C4-2B (cell line): ENCODE measurements around the gene ZHX3.

Experiments
- H3K27ac ChIP-seq: fragments of 450-650 bp; 2 replicates; pipeline ENCODE4 v1.5.1; 2017
- ZFX ChIP-seq: fragments of 450-650 bp; IDR thresholded peaks from 2 replicates; pipeline ENCODE4 v1.6.1; 2017
- TF ChIP-seq, protein P1 (sequence below): fragments of 450-650 bp; conservative IDR thresholded peaks from 2 replicates; pipeline ENCODE4 v1.5.1; 2017; ENCODE audit warnings: mild to moderate bottlenecking

The ZHX3 gene

DNA sequence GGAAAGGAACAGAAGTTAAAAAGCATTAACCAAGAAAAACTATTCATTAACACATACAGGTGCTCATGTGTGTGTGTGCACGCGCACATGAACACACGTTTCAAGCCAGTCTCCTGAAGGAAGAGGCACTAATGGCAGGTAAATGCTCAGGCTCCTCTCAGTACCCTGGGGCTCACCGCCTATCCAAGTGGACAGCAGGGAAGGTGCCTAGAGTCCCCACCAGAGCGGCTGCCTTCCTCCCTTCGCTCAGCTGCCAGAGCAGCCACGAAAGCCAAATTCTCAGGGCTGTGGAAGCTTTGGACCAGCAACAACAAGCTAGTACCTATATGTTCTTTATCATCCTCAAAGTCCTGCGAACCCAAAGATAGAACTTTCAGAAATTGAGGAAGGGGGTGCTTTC lies 137.6 kb downstream of the ZHX3 start:
- no peak for TF ChIP-seq ZFX
- TF ChIP-seq, protein P1, sequence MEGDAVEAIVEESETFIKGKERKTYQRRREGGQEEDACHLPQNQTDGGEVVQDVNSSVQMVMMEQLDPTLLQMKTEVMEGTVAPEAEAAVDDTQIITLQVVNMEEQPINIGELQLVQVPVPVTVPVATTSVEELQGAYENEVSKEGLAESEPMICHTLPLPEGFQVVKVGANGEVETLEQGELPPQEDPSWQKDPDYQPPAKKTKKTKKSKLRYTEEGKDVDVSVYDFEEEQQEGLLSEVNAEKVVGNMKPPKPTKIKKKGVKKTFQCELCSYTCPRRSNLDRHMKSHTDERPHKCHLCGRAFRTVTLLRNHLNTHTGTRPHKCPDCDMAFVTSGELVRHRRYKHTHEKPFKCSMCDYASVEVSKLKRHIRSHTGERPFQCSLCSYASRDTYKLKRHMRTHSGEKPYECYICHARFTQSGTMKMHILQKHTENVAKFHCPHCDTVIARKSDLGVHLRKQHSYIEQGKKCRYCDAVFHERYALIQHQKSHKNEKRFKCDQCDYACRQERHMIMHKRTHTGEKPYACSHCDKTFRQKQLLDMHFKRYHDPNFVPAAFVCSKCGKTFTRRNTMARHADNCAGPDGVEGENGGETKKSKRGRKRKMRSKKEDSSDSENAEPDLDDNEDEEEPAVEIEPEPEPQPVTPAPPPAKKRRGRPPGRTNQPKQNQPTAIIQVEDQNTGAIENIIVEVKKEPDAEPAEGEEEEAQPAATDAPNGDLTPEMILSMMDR, result no peak
- no peak overlapping the region for H3K27ac ChIP-seq

- H3K27ac ChIP-seq, result no peak overlapping the region
- TF ChIP-seq ZFX, result no peak
- TF ChIP-seq, protein P1, result no peak
These were observed 138.6 kb downstream of the ZHX3 start for GRCh38 chr20:41178904-41179432.

DNA sequence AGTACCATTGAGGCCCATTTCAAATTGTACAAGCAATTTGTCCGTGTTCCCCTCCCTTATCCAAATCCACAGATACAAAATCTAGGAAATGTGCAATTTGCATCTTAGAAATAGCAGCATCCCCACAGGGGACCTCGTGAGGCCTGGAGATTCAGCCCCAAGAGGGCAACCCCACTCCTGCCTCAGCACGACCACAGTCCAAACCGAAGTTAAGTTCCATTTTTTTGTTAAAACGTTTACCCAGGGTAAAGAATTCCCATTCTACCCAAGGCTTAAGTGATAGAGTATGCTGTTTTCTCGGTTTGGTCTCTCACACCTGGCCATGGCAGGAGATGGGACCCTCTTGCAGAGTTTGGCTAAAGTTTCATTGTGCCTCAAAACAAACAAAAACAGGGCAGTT lies 139.0 kb downstream of the ZHX3 start:
- TF ChIP-seq, protein P1, result no peak
- no peak for TF ChIP-seq ZFX
- no peak overlapping the region for H3K27ac ChIP-seq

GRCh38 chr20:41177636-41178035 lies 139.9 kb downstream of the ZHX3 start:
- TF ChIP-seq, protein P1, result no peak
- no peak overlapping the region for H3K27ac ChIP-seq

DNA sequence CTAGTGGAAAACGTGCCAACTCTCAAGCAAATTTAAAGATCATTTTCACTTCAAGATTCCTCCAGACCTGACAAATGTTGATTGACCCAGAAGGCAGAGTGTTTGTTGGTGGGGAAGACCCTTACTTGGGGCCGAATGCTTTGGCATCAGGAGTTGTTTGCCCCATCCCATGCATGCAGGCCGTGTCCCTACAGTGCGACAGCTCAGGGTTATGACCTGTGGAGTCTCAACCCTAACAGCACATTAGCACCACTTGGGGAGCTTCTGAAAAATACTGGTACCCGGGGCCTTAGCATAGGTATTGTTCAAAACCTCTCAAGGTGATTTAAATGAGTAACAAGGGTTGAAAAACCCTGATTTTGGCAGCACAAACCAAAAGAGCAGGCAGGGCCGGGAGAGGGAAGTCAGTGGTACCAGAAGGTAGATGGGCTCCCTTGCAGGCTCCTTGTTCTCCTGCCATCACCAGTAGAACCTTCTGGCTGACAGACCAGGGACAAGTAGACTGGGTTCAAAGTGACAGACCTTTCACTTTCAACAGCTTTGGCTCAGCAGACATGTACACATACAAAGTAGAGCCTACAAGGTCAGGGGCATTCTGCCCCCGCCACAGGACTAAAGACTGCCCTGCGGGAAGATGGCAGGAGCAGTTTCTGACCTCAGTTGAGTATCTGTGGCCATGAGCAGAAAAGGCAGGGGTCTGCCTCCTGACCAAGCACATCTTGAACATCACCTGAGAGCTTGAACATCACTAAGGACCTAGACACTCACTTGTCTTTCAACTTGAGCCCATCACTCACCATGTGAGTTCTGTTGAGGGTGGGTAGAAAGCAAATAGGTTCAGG lies 140.6 kb downstream of the ZHX3 start:
- no peak for TF ChIP-seq ZFX
- TF ChIP-seq, protein P1, result no peak
- no peak overlapping the region for H3K27ac ChIP-seq

- no peak overlapping the region for H3K27ac ChIP-seq
- TF ChIP-seq, protein P1, result no peak
- no peak for TF ChIP-seq ZFX
These were observed 141.7 kb downstream of the ZHX3 start for GRCh38 chr20:41175727-41176330.

DNA sequence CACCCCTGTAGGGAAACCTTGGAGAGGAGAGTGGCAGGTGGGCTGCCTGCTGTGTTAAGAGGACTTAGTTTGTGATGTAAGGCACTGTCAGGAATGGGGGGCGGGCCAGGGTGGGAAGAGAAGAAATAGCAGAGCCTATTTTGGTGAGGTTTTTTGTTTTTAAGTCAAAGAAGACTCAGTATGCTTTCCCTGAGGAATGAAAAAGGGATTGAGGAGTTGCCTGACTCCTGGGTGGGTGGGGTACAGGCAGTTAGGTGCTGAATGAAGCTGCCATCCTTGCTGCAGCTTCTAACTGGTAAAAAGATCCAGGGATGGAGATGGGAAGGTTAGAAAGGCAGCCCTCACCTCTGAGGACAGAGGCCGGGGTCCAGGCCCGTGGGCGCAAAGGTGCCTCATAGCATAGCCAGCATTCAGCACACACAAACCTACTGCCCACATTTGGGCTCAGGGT lies 142.3 kb downstream of the ZHX3 start:
- TF ChIP-seq ZFX, result no peak
- TF ChIP-seq, protein P1, result no peak
- H3K27ac ChIP-seq, result no peak overlapping the region
